A673 (cell line): ENCODE data around the gene UPK2. TPM values are rescaled to one million over a fixed set of nuclear protein-coding genes. Genes with fewer than 3 reads are reported as not detected.

ENCODE experiments used
- BruUV-seq: library from RNA; stranded (reverse); fragments of 400-500 nt; replicated peaks from 2 replicates; lab custom pipeline; 2021; lab: Mats Ljungman, UMichigan
- CTCF ChIA-PET: fragments of 300-600 bp; sonication (Branson Sonifier 250); formaldehyde crosslinking; loops from one replicate; lab custom pipeline; 2022; ENCODE audit warnings: antibody characterized with exemption; lab: Charles Lee
- POLR2A ChIA-PET: fragments of 300-600 bp; sonication (Branson Sonifier 250); formaldehyde crosslinking; loops from one replicate; lab custom pipeline; 2022; ENCODE audit warnings: antibody characterized with exemption; ENCODE audit not compliant: low non-redundant PET; lab: Charles Lee
- DNase-seq: peaks from one replicate; pipeline ENCODE4 v3.0.0-alpha.2; 2015; ENCODE audit warnings: low spot score
- H3K27ac ChIP-seq: fragments of 200-600 bp; sonication (generic); 2 replicates; pipeline ENCODE4 v1.5.1; 2016; ENCODE audit warnings: mixed run types, low read depth, mild to moderate bottlenecking, mixed read lengths, antibody characterized with exemption, low read length; ENCODE audit not compliant: poor library complexity, severe bottlenecking
- H3K27me3 ChIP-seq: fragments of 200-600 bp; sonication (generic); replicated peaks from 2 replicates; pipeline ENCODE4 v1.6.1; 2017; ENCODE audit warnings: mixed run types, low read depth, mild to moderate bottlenecking, mixed read lengths, antibody characterized with exemption, low read length; ENCODE audit not compliant: insufficient read depth, poor library complexity
- H3K36me3 ChIP-seq: fragments of 200-600 bp; sonication (generic); 2 replicates; pipeline ENCODE4 v1.6.1; 2016; ENCODE audit warnings: mixed run types, mild to moderate bottlenecking, mixed read lengths, antibody characterized with exemption, low read length; ENCODE audit not compliant: insufficient read depth, poor library complexity, severe bottlenecking
- H3K4me1 ChIP-seq: fragments of 200-600 bp; sonication (generic); 2 replicates; pipeline ENCODE4 v1.6.1; 2017; ENCODE audit warnings: mixed run types, mild to moderate bottlenecking, mixed read lengths, antibody characterized with exemption, low read length; ENCODE audit not compliant: insufficient read depth, poor library complexity, severe bottlenecking
- H3K4me3 ChIP-seq: fragments of 200-600 bp; sonication (generic); 2 replicates; pipeline ENCODE4 v1.5.1; 2016; ENCODE audit warnings: low read depth, mixed run types, mild to moderate bottlenecking, mixed read lengths, low read length; ENCODE audit not compliant: poor library complexity, severe bottlenecking
- H3K9me3 ChIP-seq: fragments of 200-600 bp; sonication (generic); 2 replicates; pipeline ENCODE4 v1.6.1; 2016; ENCODE audit warnings: mixed run types, low read depth, mild to moderate bottlenecking, mixed read lengths, antibody characterized with exemption, low read length; ENCODE audit not compliant: poor library complexity, severe bottlenecking
- EZH2 ChIP-seq: fragments of 200-600 bp; sonication (generic); IDR thresholded peaks from 2 replicates; pipeline ENCODE4 v1.6.1; 2017; ENCODE audit warnings: borderline replicate concordance, low read depth, mild to moderate bottlenecking, mixed read lengths, antibody characterized with exemption, low read length; ENCODE audit not compliant: poor library complexity, severe bottlenecking
- intact Hi-C: fragments of 100-400 bp; cut with micrococcal nuclease; formaldehyde crosslinking; loops from one replicate; pipeline ENCODE4 v1.10.0; 2022; ENCODE audit not compliant: unreplicated experiment
- total RNA-seq: library from RNA; stranded (reverse); gene quantifications from 2 replicates; pipeline ENCODE4 v1.2.3, GENCODE V29; 2021
- TF ChIP-seq, protein P1 (sequence below): fragments of 300-800, 200-600 bp; sonication (generic); conservative IDR thresholded peaks from 2 replicates; pipeline ENCODE4 v1.5.1; 2017; ENCODE audit warnings: low read depth, mild to moderate bottlenecking, antibody characterized with exemption, low read length, moderate library complexity, mixed read lengths

The UPK2 gene
- total RNA-seq, 1 experiment from 2014 or later: not detected

DNA sequence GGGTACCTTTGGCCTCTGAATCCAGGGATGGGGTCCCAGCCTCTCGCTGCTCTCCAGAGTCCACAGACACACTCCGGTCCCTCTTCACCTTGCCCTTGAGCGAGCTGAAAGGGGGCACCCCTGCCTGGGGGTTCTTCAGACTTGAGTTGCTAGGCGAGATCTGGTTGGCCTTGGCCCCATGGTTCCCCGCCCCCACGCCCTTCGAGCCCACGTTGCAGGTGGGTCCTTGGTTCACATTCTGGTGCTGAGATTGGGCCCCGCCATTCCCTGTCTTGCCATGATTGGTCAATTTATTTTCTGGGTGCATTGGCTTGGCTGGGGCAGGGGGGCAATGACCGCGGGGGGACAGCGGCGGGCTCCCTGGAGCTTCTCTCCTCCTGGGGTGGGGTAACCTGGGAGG, 47.8 kb upstream of the UPK2 start:
- Histone ChIP-seq H3K9me3 (no peaks in the 10 kb centered on the region), H3K4me3 (peak overlapping the region; percentile 20), H3K27me3 (no peaks in the 10 kb centered on the region), H3K4me1 (peaks cover 58% of the 10 kb centered on the region), H3K36me3 (peaks cover 18% of the 10 kb centered on the region), H3K27ac (peak overlapping the region; percentile 73)
- DNase-seq: no peak
- BruUV-seq: no TSS peak
- CTCF ChIA-PET: interaction anchor here (0.9 to 3.2 kb wide), 3 partner anchors 18 to 249 kb away, joined by 5 to 49 read pairs (median 15); partner anchors contain the start of gene BCL9L
- intact Hi-C loops: loop anchor here (10.0 kb wide), 1 partner anchor 427 kb away; the partner anchor contains the start of gene RNF26
- POLR2A ChIA-PET: no interaction called here
- TF ChIP-seq, protein P1, sequence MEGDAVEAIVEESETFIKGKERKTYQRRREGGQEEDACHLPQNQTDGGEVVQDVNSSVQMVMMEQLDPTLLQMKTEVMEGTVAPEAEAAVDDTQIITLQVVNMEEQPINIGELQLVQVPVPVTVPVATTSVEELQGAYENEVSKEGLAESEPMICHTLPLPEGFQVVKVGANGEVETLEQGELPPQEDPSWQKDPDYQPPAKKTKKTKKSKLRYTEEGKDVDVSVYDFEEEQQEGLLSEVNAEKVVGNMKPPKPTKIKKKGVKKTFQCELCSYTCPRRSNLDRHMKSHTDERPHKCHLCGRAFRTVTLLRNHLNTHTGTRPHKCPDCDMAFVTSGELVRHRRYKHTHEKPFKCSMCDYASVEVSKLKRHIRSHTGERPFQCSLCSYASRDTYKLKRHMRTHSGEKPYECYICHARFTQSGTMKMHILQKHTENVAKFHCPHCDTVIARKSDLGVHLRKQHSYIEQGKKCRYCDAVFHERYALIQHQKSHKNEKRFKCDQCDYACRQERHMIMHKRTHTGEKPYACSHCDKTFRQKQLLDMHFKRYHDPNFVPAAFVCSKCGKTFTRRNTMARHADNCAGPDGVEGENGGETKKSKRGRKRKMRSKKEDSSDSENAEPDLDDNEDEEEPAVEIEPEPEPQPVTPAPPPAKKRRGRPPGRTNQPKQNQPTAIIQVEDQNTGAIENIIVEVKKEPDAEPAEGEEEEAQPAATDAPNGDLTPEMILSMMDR: no peak
- no peak for TF ChIP-seq EZH2

GRCh38 chr11:118908901-118909618, 47.0 kb upstream of the UPK2 start:
- Histone ChIP-seq H3K36me3 (peaks cover 10% of the 10 kb centered on the region), H3K9me3 (no peaks in the 10 kb centered on the region), H3K4me3 (peak overlapping the region; percentile 28), H3K27me3 (no peaks in the 10 kb centered on the region), H3K27ac (peak overlapping the region; percentile 88), H3K4me1 (peaks cover 66% of the 10 kb centered on the region)
- BruUV-seq: no TSS peak
- no peak for TF ChIP-seq EZH2
- TF ChIP-seq, protein P1: no peak
- ChIA-PET POLR2A (interaction anchor here (0.6 to 1.2 kb wide), 6 partner anchors 16 to 133 kb away, joined by 3 to 12 read pairs (median 4); partner anchors contain the start of gene BCL9L), CTCF (interaction anchor here (0.5 to 3.2 kb wide), 8 partner anchors 13 to 250 kb away, joined by 3 to 49 read pairs (median 5); partner anchors contain the start of gene BCL9L)
- intact Hi-C loops: loop anchor here (10.0 kb wide), 1 partner anchor 426 kb away; the partner anchor contains the start of gene RNF26
- DNase-seq: peak; percentile 96

DNA sequence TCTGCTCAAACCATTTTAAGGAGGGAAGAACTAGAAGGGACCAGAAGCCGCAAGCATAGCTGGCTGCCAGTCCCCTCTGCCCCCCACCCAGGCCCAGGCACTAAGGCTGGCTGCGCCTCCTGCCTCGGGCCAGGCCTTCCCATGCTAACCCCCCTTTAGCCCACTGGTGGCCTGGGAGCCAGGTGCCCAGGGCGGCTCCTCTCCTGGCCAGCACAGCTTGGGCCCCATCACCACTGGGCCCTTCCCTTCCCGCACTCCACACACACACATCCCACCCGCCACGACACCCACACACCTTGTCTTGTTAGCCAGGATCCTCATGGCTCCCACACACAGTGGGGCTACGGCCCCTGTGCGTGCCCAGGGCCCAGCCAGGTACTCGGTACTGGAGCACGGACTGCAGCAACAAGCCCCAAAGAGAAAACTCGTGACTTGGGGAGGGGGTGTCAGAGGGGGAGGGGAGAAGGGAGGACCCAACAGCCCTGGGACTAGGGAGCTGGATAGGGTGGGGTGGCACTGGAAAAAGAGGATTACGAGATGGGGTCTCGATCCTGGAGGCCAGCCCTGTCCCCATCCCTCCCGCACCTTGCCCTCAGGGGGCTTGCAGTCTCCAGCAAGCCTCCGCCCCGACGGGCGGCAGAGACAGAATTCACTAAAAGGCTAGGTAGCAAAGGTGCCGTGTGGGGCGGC, 46.3 kb upstream of the UPK2 start:
- ChIA-PET CTCF (interaction anchor here (0.6 to 3.2 kb wide), 6 partner anchors 12 to 50 kb away, joined by 3 to 49 read pairs (median 4); partner anchors contain the start of gene BCL9L), POLR2A (interaction anchor here (1.0 to 1.2 kb wide), 2 partner anchors 15 to 119 kb away, joined by 3 to 6 read pairs; no protein-coding TSS in a partner anchor)
- no peaks in the 10 kb centered on the region for H3K9me3 ChIP-seq
- H3K4me3 ChIP-seq: peak overlapping the region; percentile 28
- TSS peak; percentile 79 for BruUV-seq
- no peak for TF ChIP-seq EZH2
- TF ChIP-seq, protein P1: no peak
- H3K27me3 ChIP-seq: no peaks in the 10 kb centered on the region
- H3K27ac ChIP-seq: peak overlapping the region; percentile 88
- DNase-seq: peak; percentile 50
- intact Hi-C loops: loop anchor here (10.0 kb wide), 1 partner anchor 425 kb away; the partner anchor contains the start of gene RNF26
- H3K4me1 ChIP-seq: peaks cover 73% of the 10 kb centered on the region
- peaks cover 10% of the 10 kb centered on the region for H3K36me3 ChIP-seq
